HepG2 (cell line): ENCODE results near the gene TOM1L2.

Experiments
- CTCF ChIP-seq: sonication (generic); formaldehyde crosslinking; IDR thresholded peaks from 2 replicates; pipeline ENCODE4 v1.5.0; 2020; ENCODE audit warnings: mild to moderate bottlenecking, missing genetic modification reagents, moderate library complexity
- EP300 ChIP-seq, 3 experiments: sonication (generic) in 1 of 3; formaldehyde crosslinking in 1 of 3; IDR thresholded peaks; 2 replicates each; pipeline versions ENCODE4 v1.5.1 to v1.6.1; 2011 to 2020; ENCODE audit warnings: low read depth in 2 of 3, low read length in 2 of 3, borderline replicate concordance in 1 of 3, improper control_type of control experiment in 1 of 3, mild to moderate bottlenecking in 1 of 3, missing genetic modification reagents in 1 of 3, moderate library complexity in 1 of 3
- GABPA ChIP-seq, 2 experiments: IDR thresholded peaks; 2 replicates each; pipeline ENCODE4 v1.6.1; 2011 to 2016; ENCODE audit warnings: low read depth in 2 of 2, low read length in 1 of 2, missing biosample characterization in 1 of 2, missing genetic modification characterization in 1 of 2
- HNF4G ChIP-seq, 2 experiments: sonication (generic) in 1 of 2; formaldehyde crosslinking in 1 of 2; IDR thresholded peaks; 2 replicates each; pipeline versions ENCODE4 v1.4.0 to v1.6.1; 2011 to 2020; ENCODE audit warnings: borderline replicate concordance in 2 of 2, low read depth in 2 of 2, mild to moderate bottlenecking in 2 of 2, low read length in 1 of 2, missing genetic modification reagents in 1 of 2, moderate library complexity in 1 of 2
- IRF9 ChIP-seq: sonication (generic); formaldehyde crosslinking; IDR thresholded peaks from 2 replicates; pipeline ENCODE4 v1.8.0; 2022; ENCODE audit warnings: missing genetic modification reagents, mild to moderate bottlenecking, borderline replicate concordance
- MXI1 ChIP-seq: IDR thresholded peaks from 3 replicates; pipeline ENCODE4 v1.6.1; 2012; ENCODE audit warnings: low read depth, low read length, inconsistent platforms, borderline replicate concordance
- NR3C1 ChIP-seq: sonication (generic); formaldehyde crosslinking; IDR thresholded peaks from 2 replicates; pipeline ENCODE4 v1.4.0; 2020; ENCODE audit warnings: missing genetic modification reagents
- POLR2AphosphoS5 ChIP-seq: IDR thresholded peaks from 2 replicates; pipeline ENCODE4 v1.6.1; 2012; ENCODE audit warnings: low read depth, low read length
- REPIN1 ChIP-seq: sonication (generic); formaldehyde crosslinking; IDR thresholded peaks from 2 replicates; pipeline ENCODE4 v1.8.0; 2022; ENCODE audit warnings: missing genetic modification reagents, low read depth, mild to moderate bottlenecking, borderline replicate concordance
- SMC3 ChIP-seq: IDR thresholded peaks from 2 replicates; pipeline ENCODE4 v1.6.1; 2011; ENCODE audit warnings: low read length, improper control_type of control experiment
- YY1 ChIP-seq: IDR thresholded peaks from 2 replicates; pipeline ENCODE4 v1.6.1; 2011; ENCODE audit warnings: low read length, low read depth, moderate library complexity, mild to moderate bottlenecking; ENCODE audit not compliant: insufficient read depth, insufficient replicate concordance
- ZBTB38 ChIP-seq: sonication (generic); formaldehyde crosslinking; IDR thresholded peaks from 2 replicates; pipeline ENCODE4 v1.5.1; 2020; ENCODE audit warnings: mild to moderate bottlenecking, missing genetic modification reagents
- ZNF121 ChIP-seq: sonication (generic); formaldehyde crosslinking; IDR thresholded peaks from 2 replicates; pipeline ENCODE4 v1.5.0; 2020; ENCODE audit warnings: mild to moderate bottlenecking, missing genetic modification reagents
- ZNF17 ChIP-seq: sonication (generic); formaldehyde crosslinking; IDR thresholded peaks from 2 replicates; pipeline ENCODE4 v1.5.0; 2020; ENCODE audit warnings: mild to moderate bottlenecking, missing genetic modification reagents

DNA sequence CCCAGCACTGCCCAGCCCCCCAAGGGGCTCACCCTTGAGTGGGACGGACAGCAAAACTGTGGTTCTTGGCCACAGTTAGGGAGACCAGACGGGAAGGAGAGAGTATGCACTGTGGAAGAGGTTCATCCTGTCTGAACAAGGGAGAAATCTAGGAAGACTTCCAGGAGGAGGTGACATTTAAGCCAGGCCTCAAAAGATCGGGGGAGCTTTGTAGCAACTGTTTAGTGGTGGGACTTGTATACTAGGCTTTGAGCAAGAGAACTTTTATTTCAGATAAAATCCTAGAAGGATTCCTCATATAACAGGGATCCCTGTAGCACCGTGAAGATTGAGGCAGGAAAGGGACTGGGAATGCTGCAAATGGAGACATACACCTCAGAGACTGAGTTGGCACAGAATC is 166.2 kb downstream of the TOM1L2 start:
- TF ChIP-seq ZNF121 (CRISPR knock-in tag) (no peak), POLR2AphosphoS5 (no peak), SMC3 (no peak), CTCF (no peak), ZBTB38 (CRISPR knock-in tag) (no peak), GABPA (IDR thresholded peaks at IDR 0.05; ENCODE audit: low read depth, low read length) (no peak), GABPA (CRISPR knock-in tag; IDR thresholded peaks at IDR 0.05; ENCODE audit: low read depth) (no peak), HNF4G (IDR thresholded peaks at IDR 0.05; ENCODE audit: borderline replicate concordance, low read depth, low read length) (no peak), HNF4G (CRISPR knock-in tag; IDR thresholded peaks at IDR 0.05; ENCODE audit: borderline replicate concordance, low read depth) (no peak), YY1 (no peak), EP300 (IDR thresholded peaks at IDR 0.05; ENCODE audit: low read depth in 2 of 2, low read length in 2 of 2) (no peak), EP300 (CRISPR knock-in tag; IDR thresholded peaks at IDR 0.05; ENCODE audit: borderline replicate concordance) (no peak), IRF9 (no peak), ZNF17 (CRISPR knock-in tag) (no peak), MXI1 (no peak), NR3C1 (CRISPR knock-in tag) (no peak), REPIN1 (no peak)
